OCI-LY7 (cell line): Measurements from ENCODE around the gene IFT57. TPM values are rescaled to one million over a fixed set of nuclear protein-coding genes. Genes with fewer than 3 reads are reported as not detected.

ENCODE experiments used
- BruUV-seq: library from RNA; stranded (reverse); fragments of 400-500 nt; replicated peaks from 2 replicates; lab custom pipeline; 2021; lab: Mats Ljungman, UMichigan
- CTCF ChIA-PET: fragments of 300-600 bp; sonication (Branson Sonifier 250); formaldehyde crosslinking; loops from one replicate; lab custom pipeline; 2022; ENCODE audit warnings: antibody characterized with exemption; ENCODE audit not compliant: unreplicated experiment; lab: Charles Lee
- POLR2A ChIA-PET: fragments of 300-600 bp; sonication (Branson Sonifier 250); formaldehyde crosslinking; loops from one replicate; lab custom pipeline; 2022; ENCODE audit warnings: antibody characterized with exemption; lab: Charles Lee
- DNase-seq: peaks from one replicate; pipeline ENCODE4 v3.0.0-alpha.2; 2015; ENCODE audit warnings: low spot score
- H2AFZ ChIP-seq: fragments of 200-600 bp; sonication (generic), shearing (Covaris generic); 2 replicates; pipeline ENCODE4 v1.6.1; 2014; ENCODE audit warnings: mild to moderate bottlenecking, antibody characterized with exemption, low read length, moderate library complexity
- H3K27ac ChIP-seq: fragments of 200-600 bp; sonication (generic); 2 replicates; pipeline ENCODE4 v1.5.1; 2014; ENCODE audit warnings: mixed run types, low read depth, mild to moderate bottlenecking, moderate library complexity, low read length, inconsistent platforms; ENCODE audit not compliant: poor library complexity, severe bottlenecking
- H3K36me3 ChIP-seq: fragments of 200-600 bp; sonication (generic); 2 replicates; pipeline ENCODE4 v1.6.1; 2014; ENCODE audit warnings: mild to moderate bottlenecking, antibody characterized with exemption, low read length, moderate library complexity, mixed read lengths; ENCODE audit not compliant: insufficient read depth
- H3K4me1 ChIP-seq: fragments of 200-600 bp; sonication (generic); 2 replicates; pipeline ENCODE4 v1.5.1; 2014; ENCODE audit warnings: mild to moderate bottlenecking, low read length; ENCODE audit not compliant: insufficient read depth, poor library complexity, severe bottlenecking
- H3K4me2 ChIP-seq: fragments of 200-600 bp; sonication (generic); 2 replicates; pipeline ENCODE4 v1.6.1; 2014; ENCODE audit warnings: mild to moderate bottlenecking, low read length
- H3K4me3 ChIP-seq: fragments of 200-600 bp; sonication (generic); 2 replicates; pipeline ENCODE4 v1.5.1; 2014; ENCODE audit warnings: mild to moderate bottlenecking, low read depth, low read length; ENCODE audit not compliant: poor library complexity, severe bottlenecking
- H3K79me2 ChIP-seq: fragments of 200-600 bp; sonication (generic); 2 replicates; pipeline ENCODE4 v1.6.1; 2016; ENCODE audit warnings: low read depth, mild to moderate bottlenecking, low read length, moderate library complexity, mixed read lengths; ENCODE audit not compliant: insufficient read depth
- H3K9me2 ChIP-seq: fragments of 200-600 bp; sonication (generic); 2 replicates; pipeline ENCODE4 v1.6.1; 2016; ENCODE audit warnings: mild to moderate bottlenecking, low read length, mixed read lengths; ENCODE audit not compliant: insufficient read depth
- H3K9me3 ChIP-seq: fragments of 200-600 bp; sonication (generic); 2 replicates; pipeline ENCODE4 v1.6.1; 2014; ENCODE audit warnings: mild to moderate bottlenecking, mixed run types, low read length, mixed read lengths
- H4K20me1 ChIP-seq: fragments of 200-600 bp; sonication (generic); 2 replicates; pipeline ENCODE4 v1.6.1; 2014; ENCODE audit warnings: mild to moderate bottlenecking, antibody characterized with exemption, low read length, moderate library complexity, mixed read lengths; ENCODE audit not compliant: insufficient read depth
- EZH2phosphoT487 ChIP-seq: fragments of 200-600 bp; sonication (generic); IDR thresholded peaks from 2 replicates; pipeline ENCODE4 v1.6.1; 2018; ENCODE audit warnings: low read depth, borderline replicate concordance, mild to moderate bottlenecking, mixed run types, antibody characterized with exemption, low read length, moderate library complexity, mixed read lengths
- intact Hi-C: fragments of 100-400 bp; cut with micrococcal nuclease; formaldehyde crosslinking; loops from one replicate; pipeline ENCODE4 v1.10.0; 2022; ENCODE audit not compliant: unreplicated experiment
- total RNA-seq, 2 experiments: library from RNA; depleted of rRNA in 1 of 2; stranded (reverse); fragments of >200 nt in 1 of 2; shearing (Covaris generic) in 1 of 2; gene quantifications; 2 replicates each; pipeline ENCODE4 v1.2.3, GENCODE V29; 2014 to 2022
- TF ChIP-seq, protein P1 (sequence below): fragments of 200-600 bp; sonication (generic); conservative IDR thresholded peaks from 2 replicates; pipeline ENCODE4 v1.5.1; 2014; ENCODE audit warnings: mild to moderate bottlenecking, antibody characterized with exemption, low read length, moderate library complexity, mixed read lengths

The IFT57 gene
- total RNA-seq, 2 experiments from 2014 or later: 44.1 to 68.2 TPM

- BruUV-seq: no TSS peak
- no peak for TF ChIP-seq EZH2phosphoT487
- TF ChIP-seq, protein P1, sequence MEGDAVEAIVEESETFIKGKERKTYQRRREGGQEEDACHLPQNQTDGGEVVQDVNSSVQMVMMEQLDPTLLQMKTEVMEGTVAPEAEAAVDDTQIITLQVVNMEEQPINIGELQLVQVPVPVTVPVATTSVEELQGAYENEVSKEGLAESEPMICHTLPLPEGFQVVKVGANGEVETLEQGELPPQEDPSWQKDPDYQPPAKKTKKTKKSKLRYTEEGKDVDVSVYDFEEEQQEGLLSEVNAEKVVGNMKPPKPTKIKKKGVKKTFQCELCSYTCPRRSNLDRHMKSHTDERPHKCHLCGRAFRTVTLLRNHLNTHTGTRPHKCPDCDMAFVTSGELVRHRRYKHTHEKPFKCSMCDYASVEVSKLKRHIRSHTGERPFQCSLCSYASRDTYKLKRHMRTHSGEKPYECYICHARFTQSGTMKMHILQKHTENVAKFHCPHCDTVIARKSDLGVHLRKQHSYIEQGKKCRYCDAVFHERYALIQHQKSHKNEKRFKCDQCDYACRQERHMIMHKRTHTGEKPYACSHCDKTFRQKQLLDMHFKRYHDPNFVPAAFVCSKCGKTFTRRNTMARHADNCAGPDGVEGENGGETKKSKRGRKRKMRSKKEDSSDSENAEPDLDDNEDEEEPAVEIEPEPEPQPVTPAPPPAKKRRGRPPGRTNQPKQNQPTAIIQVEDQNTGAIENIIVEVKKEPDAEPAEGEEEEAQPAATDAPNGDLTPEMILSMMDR: no peak
- Histone ChIP-seq H2AFZ (no peak overlapping the region), H3K9me2 (no peaks in the 10 kb centered on the region), H3K4me1 (no peaks in the 10 kb centered on the region), H3K4me3 (no peak overlapping the region), H3K79me2 (no peaks in the 10 kb centered on the region), H3K9me3 (peaks cover 4% of the 10 kb centered on the region; the same call in 1 of the 2 replicates), H4K20me1 (no peaks in the 10 kb centered on the region), H3K36me3 (no peaks in the 10 kb centered on the region), H3K27ac (no peak overlapping the region), H3K4me2 (no peak overlapping the region)
- no peak for DNase-seq
- intact Hi-C loops: no loop called here
- POLR2A ChIA-PET: interaction anchor here (0.6 to 1.1 kb wide), 4 partner anchors 9 to 11 kb away, joined by 3 read pairs; no protein-coding TSS in a partner anchor
- CTCF ChIA-PET: interaction anchor here (0.5 kb wide), 1 partner anchor 25 kb away, joined by 3 read pairs; no protein-coding TSS in a partner anchor
These were observed 107.7 kb downstream of the IFT57 start for GRCh38 chr3:108114423-108115065.

- Histone ChIP-seq H3K4me1 (no peaks in the 10 kb centered on the region), H3K4me2 (no peak overlapping the region), H4K20me1 (no peaks in the 10 kb centered on the region), H3K79me2 (no peaks in the 10 kb centered on the region), H3K27ac (no peak overlapping the region), H3K9me2 (no peaks in the 10 kb centered on the region), H2AFZ (no peak overlapping the region), H3K9me3 (no peaks in the 10 kb centered on the region), H3K4me3 (no peak overlapping the region), H3K36me3 (no peaks in the 10 kb centered on the region)
- TF ChIP-seq, protein P1: no peak
- no peak for TF ChIP-seq EZH2phosphoT487
- no TSS peak for BruUV-seq
- CTCF ChIA-PET: interaction anchor here (0.5 kb wide), 1 partner anchor 24 kb away, joined by 3 read pairs; no protein-coding TSS in a partner anchor
- POLR2A ChIA-PET: interaction anchor here (0.6 kb wide), 1 partner anchor 55 kb away, joined by 3 read pairs; no protein-coding TSS in a partner anchor
- DNase-seq: no peak
- intact Hi-C loops: no loop called here
These were observed 108.2 kb downstream of the IFT57 start for GRCh38 chr3:108113975-108114374.

GRCh38 chr3:108110934-108111333 lies 111.3 kb downstream of the IFT57 start:
- no peaks in the 10 kb centered on the region for H3K79me2 ChIP-seq
- intact Hi-C loops: no loop called here
- CTCF ChIA-PET: no interaction called here

More at GRCh38 chr3:108110934-108111333, 111.3 kb downstream of the IFT57 start:
- no peaks in the 10 kb centered on the region for H4K20me1 ChIP-seq
- BruUV-seq: no TSS peak
- H3K4me1 ChIP-seq: no peaks in the 10 kb centered on the region
- no peaks in the 10 kb centered on the region for H3K36me3 ChIP-seq
- no peaks in the 10 kb centered on the region for H3K9me2 ChIP-seq
- no peak for TF ChIP-seq EZH2phosphoT487
- TF ChIP-seq, protein P1: no peak
- DNase-seq: no peak
- H3K4me2 ChIP-seq: no peak overlapping the region
- POLR2A ChIA-PET: no interaction called here
- H3K4me3 ChIP-seq: no peak overlapping the region
- H3K9me3 ChIP-seq: no peaks in the 10 kb centered on the region
- H3K27ac ChIP-seq: no peak overlapping the region
- H2AFZ ChIP-seq: no peak overlapping the region
